GM21737 (cell line): ENCODE results near the gene NADK2.
"Not testable (repeated sequence)": the region's sequence is repeated elsewhere in the genome, so short reads cannot be mapped to it uniquely, and the experiment has no call there.

ENCODE experiments used
- ATAC-seq: cut with Tn5 transposase; IDR thresholded peaks from one replicate; pipeline ENCODE4 v1.9.1; 2021; ENCODE audit warnings: mild to moderate bottlenecking, moderate library complexity; ENCODE audit not compliant: unreplicated experiment

NADK2 gene

DNA sequence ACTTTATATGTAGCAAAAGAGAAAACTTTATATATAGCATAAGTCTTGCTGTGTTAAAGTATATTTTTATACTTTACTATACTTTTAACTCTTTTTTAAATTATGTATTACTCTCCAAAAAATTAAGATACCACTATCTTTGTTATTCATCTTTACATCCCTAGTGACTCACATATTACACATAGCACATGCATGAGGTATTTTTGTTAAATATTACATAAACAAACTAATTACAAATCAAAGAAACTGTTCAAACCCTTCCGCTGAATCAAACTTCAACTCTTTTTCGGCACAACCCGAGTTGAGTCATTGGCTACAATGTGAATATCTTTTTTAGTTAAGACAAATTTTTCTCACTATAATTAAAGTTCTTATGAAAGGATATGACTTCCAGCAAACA lies 32.1 kb downstream of the NADK2 start:
- no peak for ATAC-seq

DNA sequence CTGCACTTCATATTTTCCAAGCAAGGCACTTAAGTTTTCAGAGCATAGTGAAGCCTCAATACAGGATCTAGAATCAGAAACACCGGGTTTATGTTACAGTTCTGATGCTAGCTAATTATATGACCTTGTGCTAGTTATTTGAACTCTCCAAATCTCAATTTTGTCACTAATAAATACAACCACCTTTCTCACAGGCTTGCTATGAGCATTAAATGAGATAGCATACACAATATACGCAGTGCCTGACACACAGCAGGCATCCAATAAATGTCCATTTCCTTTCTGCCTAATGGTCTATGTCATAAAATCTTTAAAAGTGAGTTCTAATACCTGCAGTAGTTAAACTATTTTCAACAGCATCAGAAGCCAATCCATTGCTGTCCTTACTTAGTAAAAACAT lies 32.9 kb downstream of the NADK2 start:
- no peak for ATAC-seq

GRCh38 chr5:36206913-36207312 lies 34.8 kb downstream of the NADK2 start:
- no peak for ATAC-seq

DNA sequence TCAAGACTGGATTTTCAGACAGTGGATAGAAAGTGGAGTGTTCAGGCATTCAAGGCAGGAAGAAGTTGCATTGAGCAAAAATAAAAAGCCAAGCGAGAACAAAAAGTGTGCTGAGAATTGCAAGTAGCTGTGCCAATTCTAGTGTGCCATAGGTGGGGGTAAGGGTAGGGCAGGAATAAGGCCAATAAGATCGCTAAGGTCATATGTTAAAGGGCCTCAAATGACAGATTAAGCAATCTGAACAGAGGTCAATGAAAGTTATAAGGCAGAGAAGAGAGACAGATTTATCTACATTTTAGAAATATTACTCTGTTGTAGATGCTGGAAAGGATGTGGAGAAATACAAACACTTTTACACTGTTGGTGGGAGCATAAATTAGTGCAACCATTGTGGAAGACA lies 36.4 kb downstream of the NADK2 start:
- ATAC-seq: no peak

GRCh38 chr5:36202521-36202961 lies 39.2 kb downstream of the NADK2 start:
- no peak for ATAC-seq

GRCh38 chr5:36200513-36200912 lies 41.2 kb downstream of the NADK2 start:
- no peak for ATAC-seq

GRCh38 chr5:36199620-36200019 lies 42.1 kb downstream of the NADK2 start:
- no peak for ATAC-seq

DNA sequence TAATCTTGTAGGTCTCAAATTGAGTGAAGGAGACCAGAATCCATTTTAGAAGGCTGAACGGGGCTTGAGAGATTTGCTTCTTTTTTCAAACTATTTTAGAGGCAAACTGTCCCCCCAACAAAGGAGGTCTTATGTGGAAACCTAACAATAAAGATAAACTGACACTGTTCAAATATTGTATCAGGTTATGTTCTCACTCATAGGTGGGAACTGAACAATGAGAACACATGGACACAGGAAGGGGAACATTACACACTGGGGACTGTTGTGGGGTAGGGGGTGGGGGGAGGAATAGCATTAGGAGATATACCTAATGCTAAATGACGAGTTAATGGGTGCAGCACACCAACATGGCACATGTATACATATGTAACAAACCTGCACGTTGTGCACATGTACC lies 42.9 kb downstream of the NADK2 start:
- ATAC-seq: not testable (repeated sequence)

GRCh38 chr5:36198281-36198680 lies 43.4 kb downstream of the NADK2 start:
- no peak for ATAC-seq

DNA sequence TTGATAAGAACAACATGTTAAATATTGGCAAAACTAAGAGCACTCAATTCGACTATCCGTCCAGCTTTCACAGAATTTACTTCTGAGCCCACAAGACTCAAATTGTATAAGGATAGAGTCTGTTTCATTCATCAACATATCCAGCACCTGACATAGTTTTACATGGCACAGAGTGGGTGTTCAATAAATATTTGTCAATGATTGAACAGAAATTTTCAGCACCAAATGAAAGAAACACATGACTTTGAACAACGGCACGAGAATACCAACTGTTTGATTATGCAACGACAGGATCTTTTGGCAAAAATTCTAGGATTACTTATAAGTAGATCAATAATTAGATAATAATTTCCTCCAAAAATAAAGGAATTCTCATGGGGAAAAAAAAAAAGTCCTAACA lies 48.0 kb downstream of the NADK2 start:
- no peak for ATAC-seq

GRCh38 chr5:36184408-36184807 lies 57.3 kb downstream of the NADK2 start:
- not testable (repeated sequence) for ATAC-seq

GRCh38 chr5:36181774-36182173 lies 60.0 kb downstream of the NADK2 start:
- no peak for ATAC-seq

DNA sequence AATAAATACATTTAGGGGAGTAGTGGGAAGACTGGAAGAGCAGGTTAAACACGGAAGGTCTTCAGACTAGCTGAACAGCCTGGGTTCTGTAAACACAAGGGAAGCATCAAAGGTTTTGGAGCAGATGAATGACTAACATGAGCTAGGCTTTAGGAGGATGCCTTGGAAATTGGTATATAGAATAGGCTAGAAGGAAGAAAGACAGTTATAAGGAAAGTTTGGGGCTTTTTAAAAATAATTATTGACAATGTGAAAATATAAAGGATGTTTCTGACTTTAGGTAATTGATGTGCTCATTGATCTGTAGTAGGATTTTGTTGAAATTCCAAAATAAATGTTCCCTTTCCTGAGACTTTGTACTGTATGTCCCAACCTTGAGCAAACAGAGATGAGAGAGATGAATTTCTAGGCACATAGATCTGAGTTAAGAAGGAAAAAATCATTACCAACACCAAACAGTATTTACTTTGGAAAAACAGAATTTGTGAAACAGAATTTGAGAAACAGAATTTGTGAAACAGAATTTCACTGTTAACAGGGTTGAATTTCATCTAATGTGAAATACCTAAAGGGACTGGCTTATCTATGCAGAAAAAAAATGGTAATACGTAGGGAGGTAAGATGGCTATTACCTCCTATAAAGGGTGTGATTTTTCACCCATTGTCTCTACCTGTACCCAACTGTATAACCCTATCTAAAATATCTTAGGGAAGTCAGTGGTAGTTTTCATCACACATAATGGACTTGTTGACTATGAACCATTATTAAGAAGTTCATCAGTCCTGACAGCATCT lies 61.0 kb downstream of the NADK2 start:
- ATAC-seq: no peak

DNA sequence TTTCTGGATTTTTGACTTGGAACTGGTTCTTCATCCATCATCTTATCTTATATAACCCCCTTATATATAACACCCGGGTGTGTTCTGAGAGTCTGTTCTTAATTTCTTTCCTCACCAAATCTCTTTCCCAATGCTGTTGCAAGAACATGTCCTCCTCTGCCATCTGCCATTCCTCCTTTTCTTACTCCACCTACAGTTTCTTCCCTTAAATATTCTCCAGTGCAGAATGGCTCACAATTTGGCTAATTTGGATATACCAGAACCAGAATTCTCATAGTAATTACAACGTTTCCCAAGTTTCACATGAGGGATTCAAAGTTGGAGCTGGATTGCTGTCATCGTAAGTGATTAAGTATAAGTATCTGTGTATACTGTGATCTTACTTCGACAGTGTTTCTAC lies 61.8 kb downstream of the NADK2 start:
- no peak for ATAC-seq

- no peak for ATAC-seq
These were observed 63.2 kb downstream of the NADK2 start for GRCh38 chr5:36178524-36178890.

DNA sequence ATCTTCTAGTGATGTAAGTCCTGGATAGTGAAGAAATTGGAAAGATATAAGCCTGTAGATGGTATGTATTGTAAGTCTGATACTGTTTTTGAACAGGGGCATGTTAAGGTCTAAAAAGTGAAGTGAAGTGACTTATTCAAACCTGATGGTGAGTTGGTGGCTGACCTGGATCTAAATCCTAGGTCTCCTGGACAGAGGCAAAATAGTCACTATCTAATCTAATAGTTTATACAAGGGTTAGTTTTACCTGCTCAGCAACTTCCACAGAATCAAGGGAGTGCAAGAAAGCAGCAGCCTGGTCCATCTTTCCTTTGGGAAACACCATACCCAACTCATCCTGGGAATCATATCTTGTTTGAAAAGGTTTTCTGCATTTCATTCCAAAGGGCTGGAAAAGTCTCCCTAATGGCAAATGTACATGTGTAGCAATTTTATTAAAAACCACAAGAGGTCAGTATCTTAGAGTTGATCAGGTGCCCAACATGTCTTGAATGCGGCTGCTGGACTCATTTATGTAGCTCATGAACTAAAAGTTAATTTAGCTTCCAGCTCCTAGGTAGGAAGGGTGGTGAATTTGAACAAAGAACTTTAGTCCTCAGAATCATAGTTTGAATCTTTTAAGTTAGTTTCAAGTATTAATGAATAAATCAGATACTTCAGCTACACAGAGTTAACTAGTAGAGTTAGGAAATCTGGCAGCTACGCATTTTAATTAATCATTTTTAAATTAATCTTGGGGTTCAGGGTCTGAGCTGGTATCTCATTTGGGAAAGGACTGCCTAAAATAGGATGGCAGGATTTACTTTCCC lies 63.8 kb downstream of the NADK2 start:
- no peak for ATAC-seq

GRCh38 chr5:36177154-36177553 lies 64.6 kb downstream of the NADK2 start:
- ATAC-seq: peak; percentile 91

DNA sequence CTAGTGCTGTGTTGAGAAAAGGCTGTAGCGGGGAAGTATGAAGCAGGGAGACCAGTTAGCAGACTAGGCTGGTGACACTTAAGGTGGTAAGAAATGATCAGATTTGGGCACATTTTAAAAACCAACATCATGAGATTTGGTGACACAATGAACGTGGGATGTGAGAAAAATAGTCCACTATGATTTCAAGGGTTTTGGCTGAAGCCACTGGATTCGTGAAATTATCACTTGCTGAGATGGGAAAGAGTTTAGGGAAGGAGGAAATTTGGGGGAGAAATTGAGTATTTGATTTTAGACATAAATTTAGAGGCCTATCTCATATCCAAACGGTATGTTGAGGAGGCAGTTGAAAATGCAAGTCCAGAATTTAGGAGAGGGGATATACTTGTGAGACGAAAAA lies 66.7 kb downstream of the NADK2 start:
- no peak for ATAC-seq

DNA sequence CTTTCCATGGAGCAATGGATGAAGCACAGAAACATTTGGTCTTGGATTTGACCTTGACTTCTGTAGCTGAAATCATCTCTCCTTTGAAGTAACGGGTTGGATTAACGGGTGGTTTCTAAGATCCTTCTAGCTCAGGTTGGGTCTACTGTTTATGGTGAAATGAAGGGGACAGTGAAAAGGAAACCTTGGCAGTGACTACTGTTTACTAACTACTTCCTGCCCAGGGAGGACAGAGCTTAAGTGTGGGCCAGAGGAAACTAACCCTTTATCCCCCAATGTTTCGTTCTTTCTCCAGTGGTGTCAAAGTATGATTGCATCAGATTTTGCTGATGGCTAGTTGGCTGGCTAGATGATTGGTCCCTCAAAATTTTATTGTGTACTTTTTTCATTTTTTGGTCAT lies 67.6 kb downstream of the NADK2 start:
- ATAC-seq: no peak

DNA sequence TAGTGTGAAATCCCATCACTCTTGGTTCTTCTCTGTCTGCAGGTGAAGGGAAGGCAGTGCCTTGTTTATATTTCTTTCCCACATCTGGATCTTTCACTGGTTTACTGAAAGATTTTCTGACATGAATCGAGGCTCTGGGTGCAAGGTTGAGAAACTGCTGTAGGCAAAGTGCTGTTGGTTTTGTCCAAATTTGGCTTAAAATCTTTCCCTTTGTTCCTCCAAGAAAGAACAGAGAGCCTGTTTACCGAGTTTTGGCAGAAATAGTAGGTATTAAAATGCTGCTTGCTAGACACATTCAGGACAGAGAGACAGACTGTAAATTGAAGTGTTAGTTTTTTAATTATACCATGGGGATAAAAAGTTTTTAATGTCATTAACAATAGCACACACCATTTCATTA lies 68.3 kb downstream of the NADK2 start:
- ATAC-seq: no peak

GRCh38 chr5:36172599-36172998 lies 69.1 kb downstream of the NADK2 start:
- ATAC-seq: no peak

GRCh38 chr5:36170832-36171424 lies 70.8 kb downstream of the NADK2 start:
- ATAC-seq: no peak
